Neuronal stem cell (in vitro differentiated cells): ENCODE measurements around the gene MSX2.

Experiments used
- DNase-seq: peaks from one replicate; pipeline ENCODE4 v3.0.0-alpha.2; 2013; ENCODE audit warnings: low spot score
- H2AFZ ChIP-seq: one replicate; pipeline ENCODE4 v1.6.1; 2013; ENCODE audit warnings: mild to moderate bottlenecking, low read length, inconsistent platforms
- H2AK5ac ChIP-seq: 2 replicates; pipeline ENCODE4 v1.6.1; 2013; ENCODE audit warnings: low read depth, mild to moderate bottlenecking, inconsistent platforms, low read length, moderate library complexity, mixed read lengths
- H2BK120ac ChIP-seq: 2 replicates; pipeline ENCODE4 v1.6.1; 2013; ENCODE audit warnings: low read depth, mild to moderate bottlenecking, inconsistent platforms, low read length, moderate library complexity, mixed read lengths
- H2BK12ac ChIP-seq: one replicate; pipeline ENCODE4 v1.6.1; 2013; ENCODE audit warnings: low read length, inconsistent platforms
- H2BK15ac ChIP-seq: 2 replicates; pipeline ENCODE4 v1.6.1; 2013; ENCODE audit warnings: mild to moderate bottlenecking, low read length, inconsistent platforms, mixed read lengths
- H2BK5ac ChIP-seq: one replicate; pipeline ENCODE4 v1.6.1; 2013; ENCODE audit warnings: inconsistent platforms, mild to moderate bottlenecking, low read length, moderate library complexity
- H3K14ac ChIP-seq: one replicate; pipeline ENCODE4 v1.6.1; 2013; ENCODE audit warnings: low read length, inconsistent platforms
- H3K18ac ChIP-seq: 2 replicates; pipeline ENCODE4 v1.6.1; 2013; ENCODE audit warnings: low read length, inconsistent platforms
- H3K23ac ChIP-seq: 2 replicates; pipeline ENCODE4 v1.6.1; 2013; ENCODE audit warnings: low read depth, mild to moderate bottlenecking, mixed read lengths, low read length, inconsistent platforms; ENCODE audit not compliant: poor library complexity
- H3K27ac ChIP-seq: replicated peaks from 3 replicates; pipeline ENCODE4 v1.5.1; 2013; ENCODE audit warnings: low read length, inconsistent platforms
- H3K27me3 ChIP-seq, 3 experiments: 2 replicates each; pipeline ENCODE4 v1.6.1; 2013; ENCODE audit warnings: low read length in 3 of 3, mild to moderate bottlenecking in 2 of 3, inconsistent platforms in 1 of 3, low read depth in 1 of 3, mixed read lengths in 1 of 3, moderate library complexity in 1 of 3; ENCODE audit not compliant: control insufficient read depth in 3 of 3, insufficient read depth in 3 of 3
- H3K36me3 ChIP-seq, 2 donors: replicated peaks in 1 of 2; 2 replicates each; pipeline ENCODE4 v1.6.1; 2013; ENCODE audit warnings: low read length in 2 of 2; ENCODE audit not compliant: control insufficient read depth in 2 of 2, insufficient read depth in 2 of 2
- H3K4ac ChIP-seq: 2 replicates; pipeline ENCODE4 v1.6.1; 2013; ENCODE audit warnings: inconsistent platforms, mild to moderate bottlenecking, low read length, moderate library complexity
- H3K4me1 ChIP-seq, 2 donors: 1 replicate in 1 of 2; 2 replicates in 1 of 2; pipeline ENCODE4 v1.6.1; 2013; ENCODE audit warnings: low read length in 2 of 2, low read depth in 1 of 2; ENCODE audit not compliant: control insufficient read depth in 2 of 2, insufficient read depth in 1 of 2
- H3K4me2 ChIP-seq: one replicate; pipeline ENCODE4 v1.6.1; 2013; ENCODE audit warnings: mild to moderate bottlenecking, low read length, inconsistent platforms; ENCODE audit not compliant: insufficient read depth, poor library complexity, severe bottlenecking
- H3K4me3 ChIP-seq, 2 donors: 2 replicates each; pipeline ENCODE4 v1.5.1; 2013; ENCODE audit warnings: low read length in 2 of 2, mild to moderate bottlenecking in 2 of 2, inconsistent platforms in 1 of 2, moderate library complexity in 1 of 2
- H3K79me1 ChIP-seq: one replicate; pipeline ENCODE4 v1.6.1; 2013; ENCODE audit warnings: low read depth, mild to moderate bottlenecking, inconsistent platforms, low read length, moderate library complexity
- H3K9ac ChIP-seq: one replicate; pipeline ENCODE4 v1.6.1; 2013; ENCODE audit warnings: mild to moderate bottlenecking, low read depth, low read length, inconsistent platforms; ENCODE audit not compliant: poor library complexity
- H3K9me3 ChIP-seq, 2 donors: replicated peaks in 1 of 2; 2 replicates each; pipeline versions ENCODE3 to v1.6.1; 2013; ENCODE audit warnings: low read length in 2 of 2, mild to moderate bottlenecking in 2 of 2, inconsistent platforms in 1 of 2, low read depth in 1 of 2, mixed read lengths in 1 of 2, moderate library complexity in 1 of 2; ENCODE audit not compliant: control insufficient read depth in 2 of 2, insufficient read depth in 1 of 2
- H4K8ac ChIP-seq: one replicate; pipeline ENCODE4 v1.6.1; 2013; ENCODE audit warnings: low read depth, mild to moderate bottlenecking, inconsistent platforms, low read length, moderate library complexity
- H4K91ac ChIP-seq: one replicate; pipeline ENCODE4 v1.6.1; 2013; ENCODE audit warnings: low read length, low read depth, mild to moderate bottlenecking, inconsistent platforms; ENCODE audit not compliant: poor library complexity
- WGBS, 2 donors: extraction: QIAGEN DNeasy Blood & Tissue Kit; methylation state at CpG; one replicate each; pipeline ENCODE4 v1.1.7; 2013; ENCODE audit warnings: missing lambda C conversion rate in 2 of 2, mixed read lengths in 1 of 2; ENCODE audit not compliant: insufficient read length in 2 of 2, insufficient replicate concordance in 1 of 2; ENCODE audit errors: extremely low coverage in 2 of 2; 5-methylcytosine and 5-hydroxymethylcytosine counted together

The MSX2 gene

GRCh38 chr5:174721530-174722432 is 2.6 kb upstream of the MSX2 start:
- Histone ChIP-seq H3K27ac (no peak overlapping the region), H3K9ac (no peak overlapping the region)

GRCh38 chr5:174722500-174722899 is 1.9 kb upstream of the MSX2 start:
- Histone ChIP-seq H3K4me1 (peaks cover 3 to 8% of the 10 kb centered on the region in 2 donors), H3K14ac (no peak overlapping the region), H2BK15ac (no peak overlapping the region), H2AK5ac (no peak overlapping the region), H3K79me1 (no peaks in the 10 kb centered on the region), H3K4me3 (no peak overlapping the region), H3K27ac (no peak overlapping the region), H2AFZ (no peak overlapping the region), H3K4ac (no peak overlapping the region), H3K27me3 (peaks cover 49 to 97% (median 93%) of the 10 kb centered on the region in 3 experiments), H2BK5ac (no peak overlapping the region), H2BK120ac (no peak overlapping the region), H3K36me3 (no peaks in the 10 kb centered on the region), H3K18ac (no peak overlapping the region), H4K91ac (no peak overlapping the region), H3K23ac (no peak overlapping the region), H3K9me3 (no peaks in the 10 kb centered on the region), H3K4me2 (no peak overlapping the region), H3K9ac (no peak overlapping the region), H2BK12ac (no peak overlapping the region), H4K8ac (no peak overlapping the region)
- DNase-seq, result no peak
- WGBS, 2 donors, result no CpG with 5 or more reads among the region's 4 CpGs

More at GRCh38 chr5:174721530-174722432, 2.6 kb upstream of the MSX2 start:
- H3K4me3 ChIP-seq, result no peak overlapping the region
- H3K36me3 ChIP-seq, result no peaks in the 10 kb centered on the region
- no peaks in the 10 kb centered on the region for H3K9me3 ChIP-seq
- H3K4me2 ChIP-seq, result peak overlapping the region; percentile 61
- H3K18ac ChIP-seq, result no peak overlapping the region
- no peak overlapping the region for H2AK5ac ChIP-seq
- H3K23ac ChIP-seq, result no peak overlapping the region
- no peak overlapping the region for H2BK12ac ChIP-seq
- no peaks in the 10 kb centered on the region for H3K79me1 ChIP-seq
- H3K4me1 ChIP-seq, result peaks cover 3 to 8% of the 10 kb centered on the region in 2 donors
- WGBS, 2 donors, result no CpG with 5 or more reads among the region's 19 CpGs
- H2BK5ac ChIP-seq, result no peak overlapping the region
- DNase-seq, result no peak
- H4K91ac ChIP-seq, result no peak overlapping the region
- peaks cover 43 to 91% (median 87%) of the 10 kb centered on the region in 3 experiments for H3K27me3 ChIP-seq
- no peak overlapping the region for H4K8ac ChIP-seq
- no peak overlapping the region for H3K14ac ChIP-seq
- no peak overlapping the region for H2BK15ac ChIP-seq
- peak overlapping the region; percentile 61 for H2AFZ ChIP-seq
- no peak overlapping the region for H2BK120ac ChIP-seq
- H3K4ac ChIP-seq, result no peak overlapping the region

GRCh38 chr5:174723315-174723978 is 935 bp upstream of the MSX2 start:
- H2BK12ac ChIP-seq, result no peak overlapping the region
- no peaks in the 10 kb centered on the region for H3K36me3 ChIP-seq
- no peak overlapping the region for H3K4me3 ChIP-seq
- peaks cover 53 to 97% (median 93%) of the 10 kb centered on the region in 3 experiments for H3K27me3 ChIP-seq
- no peaks in the 10 kb centered on the region for H3K79me1 ChIP-seq
- no peak overlapping the region for H4K8ac ChIP-seq
- no peak overlapping the region for H4K91ac ChIP-seq
- H2BK5ac ChIP-seq, result no peak overlapping the region
- H2BK120ac ChIP-seq, result no peak overlapping the region
- H2AK5ac ChIP-seq, result no peak overlapping the region
- no peak overlapping the region for H3K4ac ChIP-seq
- peak overlapping the region; percentile 58 for H3K4me2 ChIP-seq
- WGBS, 2 donors, result no CpG with 5 or more reads among the region's 23 CpGs
- no peak overlapping the region for H3K14ac ChIP-seq
- H3K18ac ChIP-seq, result no peak overlapping the region
- no peak overlapping the region for H2BK15ac ChIP-seq
- H3K4me1 ChIP-seq, result peaks cover 3 to 8% of the 10 kb centered on the region in 2 donors
- no peak overlapping the region for H3K27ac ChIP-seq
- no peak overlapping the region for H3K9ac ChIP-seq
- H3K23ac ChIP-seq, result no peak overlapping the region
- DNase-seq, result no peak
- no peaks in the 10 kb centered on the region for H3K9me3 ChIP-seq
- H2AFZ ChIP-seq, result no peak overlapping the region

GRCh38 chr5:174723979-174724483 is 351 bp upstream of the MSX2 start:
- no peak overlapping the region for H3K9ac ChIP-seq
- H2BK15ac ChIP-seq, result no peak overlapping the region
- H3K4me3 ChIP-seq, result peak overlapping the region; percentile 18 to 19
- no peak overlapping the region for H3K4ac ChIP-seq
- H3K4me1 ChIP-seq, result peaks cover 3 to 8% of the 10 kb centered on the region in 2 donors
- peaks cover 52 to 97% (median 91%) of the 10 kb centered on the region in 3 experiments for H3K27me3 ChIP-seq
- H2AFZ ChIP-seq, result peak overlapping the region; percentile 88
- H2AK5ac ChIP-seq, result no peak overlapping the region
- H3K18ac ChIP-seq, result no peak overlapping the region
- no peak for DNase-seq
- no peak overlapping the region for H3K14ac ChIP-seq
- H2BK5ac ChIP-seq, result no peak overlapping the region
- H3K4me2 ChIP-seq, result peak overlapping the region; percentile 58
- no peak overlapping the region for H4K91ac ChIP-seq
- no peak overlapping the region for H3K27ac ChIP-seq
- no peaks in the 10 kb centered on the region for H3K36me3 ChIP-seq
- no peaks in the 10 kb centered on the region for H3K79me1 ChIP-seq
- H2BK120ac ChIP-seq, result no peak overlapping the region
- WGBS, 2 donors, result no CpG with 5 or more reads among the region's 20 CpGs
- no peak overlapping the region for H3K23ac ChIP-seq
- H2BK12ac ChIP-seq, result no peak overlapping the region
- no peaks in the 10 kb centered on the region for H3K9me3 ChIP-seq
- no peak overlapping the region for H4K8ac ChIP-seq
